Measurements from ENCODE around the gene FAM20A. TPM values are rescaled to one million over a fixed set of nuclear protein-coding genes. Genes with fewer than 3 reads are reported as not detected.
A peak's percentile ranks its signal among the peaks of the same experiment; 100 is the strongest.
"Not testable (repeated sequence)": the region's sequence is repeated elsewhere in the genome, so short reads cannot be mapped to it uniquely, and the experiment has no call there.

Gene FAM20A
- total and polyA plus RNA-seq, 2 of the 8 experiments (the other 6 are each of a cell fraction or from before 2014, with no cell fraction given): 3.6 to 11.9 TPM

GRCh38 chr17:68492394-68493054 is 108.6 kb downstream of the FAM20A start:
- not testable (repeated sequence) for FAIRE-seq

More at GRCh38 chr17:68492394-68493054, 108.6 kb downstream of the FAM20A start:
- H2BK5ac ChIP-seq (ENCODE audit: low read depth, low read length); POLR2A ChIA-PET (ENCODE audit: partially characterized antibody); H3K18ac ChIP-seq (ENCODE audit: extremely low read depth, low read length); H2BK12ac ChIP-seq (ENCODE audit: low read depth, low read length); H3K14ac ChIP-seq (ENCODE audit: insufficient read length); H3K27ac ChIP-seq (ENCODE audit: low read depth, low read length); H3K4ac ChIP-seq (replicated peaks; ENCODE audit: insufficient read length, low read depth, low read length); H4K20me1 ChIP-seq (replicated peaks in 1 of 2; ENCODE audit: control insufficient read depth in 1 of 2, insufficient read depth in 2 of 2, low read length in 2 of 2); H3K27me3 ChIP-seq (replicated peaks in 1 of 4; ENCODE audit: control insufficient read depth in 3 of 4, extremely low read depth in 1 of 4, insufficient read depth in 3 of 4, low read length in 3 of 4); H3K23me2 ChIP-seq (ENCODE audit: low read depth, low read length); H4K91ac ChIP-seq (replicated peaks; ENCODE audit: insufficient read length, low read length); H3K56ac ChIP-seq (replicated peaks; ENCODE audit: insufficient read length, low read depth, low read length); H2BK20ac ChIP-seq (ENCODE audit: low read length); H3K4me1 ChIP-seq (replicated peaks in 1 of 4; ENCODE audit: control insufficient read depth in 3 of 4, insufficient read depth in 4 of 4, low read length in 3 of 4); H3K79me1 ChIP-seq (ENCODE audit: low read depth, low read length); H2BK120ac ChIP-seq (replicated peaks; ENCODE audit: low read depth, low read length); H3K36me3 ChIP-seq (ENCODE audit: control insufficient read depth in 2 of 4, insufficient read depth in 4 of 4, low read length in 3 of 4); H3K4me2 ChIP-seq (ENCODE audit: insufficient read depth in 1 of 2, low read depth in 2 of 2, low read length in 2 of 2); DNase-seq (ENCODE audit: low read depth in 1 of 2, low spot score in 2 of 2); H2BK15ac ChIP-seq (ENCODE audit: low read length); H3K79me2 ChIP-seq (ENCODE audit: control insufficient read depth in 1 of 2, insufficient read depth in 2 of 2, low read length in 2 of 2); H4K5ac ChIP-seq (ENCODE audit: insufficient read length, low read depth, low read length); H3K23ac ChIP-seq (ENCODE audit: insufficient read length); H3K9ac ChIP-seq (replicated peaks in 1 of 4; ENCODE audit: extremely low read depth in 1 of 4, low read depth in 3 of 4, low read length in 3 of 4); H4K8ac ChIP-seq (ENCODE audit: extremely low read depth, insufficient read depth, low read length); H3K4me3 ChIP-seq (ENCODE audit: extremely low read depth in 1 of 4, insufficient read depth in 2 of 4, low read depth in 3 of 4, low read length in 4 of 4); H3K9me3 ChIP-seq (ENCODE audit: insufficient read depth in 2 of 2, low read depth in 1 of 2, low read length in 1 of 2); H2AK5ac ChIP-seq (ENCODE audit: low read depth, low read length): not testable (repeated sequence)
- WGBS, 2 experiments (ENCODE audit: extremely low coverage in 1 of 2, insufficient coverage in 1 of 2, insufficient read length in 1 of 2, insufficient replicate concordance in 2 of 2, low coverage in 1 of 2, low lambda C conversion rate in 2 of 2, missing lambda C conversion rate in 1 of 2): 89% methylated on average over 8 of the region's 8 CpGs; no CpG with 5 or more reads in 1 of the 2 experiments
- CTCF ChIA-PET (ENCODE audit: partially characterized antibody): interaction anchor here (0.6 to 1.4 kb wide), 2 partner anchors 26 to 490 kb away, joined by 3 to 6 read pairs; no protein-coding TSS in a partner anchor
- H2AFZ ChIP-seq (ENCODE audit: low read length): 0 out of 2 replicates have a peak overlapping the region, but pooled peaks have one; percentile 31
